ENCODE results near the gene PATZ1. TPM values are rescaled to one million over a fixed set of nuclear protein-coding genes. Genes with fewer than 3 reads are reported as not detected.

The PATZ1 gene
- total and polyA plus RNA-seq, 2 experiments from 2014 or later = 23.2 to 56.8 TPM

- TF ChIP-seq ZNF462 (CRISPR knock-in tag; IDR thresholded peaks at IDR 0.05) (no peak), ZNF114 (CRISPR knock-in tag; IDR thresholded peaks at IDR 0.05) (no peak), EZH2phosphoT487 (IDR thresholded peaks at IDR 0.05; ENCODE audit: unreplicated experiment) (no peak), REST (IDR thresholded peaks at IDR 0.05; ENCODE audit: unreplicated experiment) (no peak)
These were observed 41.0 kb downstream of the PATZ1 start (continued) for GRCh38 chr22:31305194-31305593.

- Mint-ChIP-seq H3K27me3 (ENCODE audit: insufficient read depth, low read depth, poor library complexity) (no peaks in the 10 kb centered on the region), H3K4me3 (no peak overlapping the region), H3K9me3 (no peaks in the 10 kb centered on the region), H3K36me3 (ENCODE audit: low read depth) (no peaks in the 10 kb centered on the region), H3K4me1 (no peaks in the 10 kb centered on the region), H3K27ac (no peak overlapping the region)
- Histone ChIP-seq H3K36me3 (ENCODE audit: insufficient read depth) (no peaks in the 10 kb centered on the region), H3K9me2 (ENCODE audit: insufficient read depth) (no peaks in the 10 kb centered on the region), H3K27ac (ENCODE audit: low read depth) (no peak overlapping the region), H2AFZ (no peak overlapping the region), H3K27me3 (ENCODE audit: insufficient read depth) (no peaks in the 10 kb centered on the region), H3K4me3 (no peak overlapping the region), H4K20me1 (replicated peaks; ENCODE audit: insufficient read depth) (no peaks in the 10 kb centered on the region), H3K4me1 (ENCODE audit: insufficient read depth) (no peaks in the 10 kb centered on the region), H3F3A (replicated peaks; ENCODE audit: low read depth) (no peaks in the 10 kb centered on the region), H3K4me2 (no peak overlapping the region), H3K79me2 (replicated peaks; ENCODE audit: insufficient read depth) (no peaks in the 10 kb centered on the region)
- no peak for TF ChIP-seq NANOG (IDR thresholded peaks at IDR 0.05; ENCODE audit: borderline replicate concordance)
- no peak for TF ChIP-seq POLR2AphosphoS5 (IDR thresholded peaks at IDR 0.05; ENCODE audit: low read depth)
- no peak for TF ChIP-seq ZNF331 (CRISPR knock-in tag; IDR thresholded peaks at IDR 0.05; ENCODE audit: low read depth)
- TF ChIP-seq ZNF114 (CRISPR knock-in tag; IDR thresholded peaks at IDR 0.05) = no peak
- no peak for DNase-seq (ENCODE audit: low spot score)
- ATAC-seq = no peak
These were observed 43.6 kb downstream of the PATZ1 start for GRCh38 chr22:31302537-31302936.

Measured in GM23338 (cell line).